OCI-LY7 (cell line): Measurements from ENCODE around the gene APOB. TPM values are rescaled to one million over a fixed set of nuclear protein-coding genes. Genes with fewer than 3 reads are reported as not detected.

Experiments used
- BruUV-seq: library from RNA; stranded (reverse); fragments of 400-500 nt; replicated peaks from 2 replicates; lab custom pipeline; 2021; lab: Mats Ljungman, UMichigan
- CTCF ChIA-PET: fragments of 300-600 bp; sonication (Branson Sonifier 250); formaldehyde crosslinking; loops from one replicate; lab custom pipeline; 2022; ENCODE audit warnings: antibody characterized with exemption; ENCODE audit not compliant: unreplicated experiment; lab: Charles Lee
- POLR2A ChIA-PET: fragments of 300-600 bp; sonication (Branson Sonifier 250); formaldehyde crosslinking; loops from one replicate; lab custom pipeline; 2022; ENCODE audit warnings: antibody characterized with exemption; lab: Charles Lee
- DNase-seq: peaks from one replicate; pipeline ENCODE4 v3.0.0-alpha.2; 2015; ENCODE audit warnings: low spot score
- H2AFZ ChIP-seq: fragments of 200-600 bp; sonication (generic), shearing (Covaris generic); 2 replicates; pipeline ENCODE4 v1.6.1; 2014; ENCODE audit warnings: mild to moderate bottlenecking, antibody characterized with exemption, low read length, moderate library complexity
- H3K27ac ChIP-seq: fragments of 200-600 bp; sonication (generic); 2 replicates; pipeline ENCODE4 v1.5.1; 2014; ENCODE audit warnings: mixed run types, low read depth, mild to moderate bottlenecking, moderate library complexity, low read length, inconsistent platforms; ENCODE audit not compliant: poor library complexity, severe bottlenecking
- H3K36me3 ChIP-seq: fragments of 200-600 bp; sonication (generic); 2 replicates; pipeline ENCODE4 v1.6.1; 2014; ENCODE audit warnings: mild to moderate bottlenecking, antibody characterized with exemption, low read length, moderate library complexity, mixed read lengths; ENCODE audit not compliant: insufficient read depth
- H3K4me1 ChIP-seq: fragments of 200-600 bp; sonication (generic); 2 replicates; pipeline ENCODE4 v1.5.1; 2014; ENCODE audit warnings: mild to moderate bottlenecking, low read length; ENCODE audit not compliant: insufficient read depth, poor library complexity, severe bottlenecking
- H3K4me2 ChIP-seq: fragments of 200-600 bp; sonication (generic); 2 replicates; pipeline ENCODE4 v1.6.1; 2014; ENCODE audit warnings: mild to moderate bottlenecking, low read length
- H3K4me3 ChIP-seq: fragments of 200-600 bp; sonication (generic); 2 replicates; pipeline ENCODE4 v1.5.1; 2014; ENCODE audit warnings: mild to moderate bottlenecking, low read depth, low read length; ENCODE audit not compliant: poor library complexity, severe bottlenecking
- H3K79me2 ChIP-seq: fragments of 200-600 bp; sonication (generic); 2 replicates; pipeline ENCODE4 v1.6.1; 2016; ENCODE audit warnings: low read depth, mild to moderate bottlenecking, low read length, moderate library complexity, mixed read lengths; ENCODE audit not compliant: insufficient read depth
- H3K9me2 ChIP-seq: fragments of 200-600 bp; sonication (generic); 2 replicates; pipeline ENCODE4 v1.6.1; 2016; ENCODE audit warnings: mild to moderate bottlenecking, low read length, mixed read lengths; ENCODE audit not compliant: insufficient read depth
- H3K9me3 ChIP-seq: fragments of 200-600 bp; sonication (generic); 2 replicates; pipeline ENCODE4 v1.6.1; 2014; ENCODE audit warnings: mild to moderate bottlenecking, mixed run types, low read length, mixed read lengths
- H4K20me1 ChIP-seq: fragments of 200-600 bp; sonication (generic); 2 replicates; pipeline ENCODE4 v1.6.1; 2014; ENCODE audit warnings: mild to moderate bottlenecking, antibody characterized with exemption, low read length, moderate library complexity, mixed read lengths; ENCODE audit not compliant: insufficient read depth
- EZH2phosphoT487 ChIP-seq: fragments of 200-600 bp; sonication (generic); IDR thresholded peaks from 2 replicates; pipeline ENCODE4 v1.6.1; 2018; ENCODE audit warnings: low read depth, borderline replicate concordance, mild to moderate bottlenecking, mixed run types, antibody characterized with exemption, low read length, moderate library complexity, mixed read lengths
- intact Hi-C: fragments of 100-400 bp; cut with micrococcal nuclease; formaldehyde crosslinking; loops from one replicate; pipeline ENCODE4 v1.10.0; 2022; ENCODE audit not compliant: unreplicated experiment
- total RNA-seq, 2 experiments: library from RNA; depleted of rRNA in 1 of 2; stranded (reverse); fragments of >200 nt in 1 of 2; shearing (Covaris generic) in 1 of 2; gene quantifications; 2 replicates each; pipeline ENCODE4 v1.2.3, GENCODE V29; 2014 to 2022
- TF ChIP-seq, protein P1 (sequence below): fragments of 200-600 bp; sonication (generic); conservative IDR thresholded peaks from 2 replicates; pipeline ENCODE4 v1.5.1; 2014; ENCODE audit warnings: mild to moderate bottlenecking, antibody characterized with exemption, low read length, moderate library complexity, mixed read lengths

APOB gene
- total RNA-seq, 2 experiments from 2014 or later, result 0.03 TPM; not detected in 1

DNA sequence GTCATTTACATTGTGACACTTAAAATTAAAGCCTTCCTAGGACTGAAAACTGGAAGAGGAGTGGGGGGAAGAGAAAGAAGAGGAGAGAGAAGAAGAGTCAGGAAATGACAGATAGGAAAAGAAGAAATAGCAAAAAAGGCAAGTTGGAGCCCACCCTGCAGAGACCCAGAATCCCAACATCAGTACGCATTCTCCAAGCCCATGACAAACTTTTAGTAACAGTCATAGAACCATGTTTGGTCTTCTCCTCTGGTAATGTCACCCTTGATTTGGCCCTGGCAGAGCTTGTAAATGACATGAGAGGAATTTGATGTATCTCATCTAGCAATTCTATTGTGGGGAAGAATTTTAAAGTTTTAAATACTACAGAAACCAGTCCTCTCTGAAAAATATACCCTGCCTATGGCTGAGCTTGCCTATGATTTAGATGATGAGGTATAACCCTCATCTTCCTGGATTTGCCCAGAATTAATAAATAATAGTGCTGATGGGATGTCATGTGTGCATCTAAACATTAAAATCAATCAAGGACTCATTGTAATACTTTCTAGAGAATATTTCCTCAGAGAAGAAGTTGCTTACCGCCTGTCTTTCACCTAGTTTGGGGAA is 40.2 kb downstream of the APOB start:
- no peak overlapping the region for H3K4me2 ChIP-seq
- no peak overlapping the region for H3K27ac ChIP-seq
- no peak for DNase-seq
- no peaks in the 10 kb centered on the region for H3K79me2 ChIP-seq
- no peaks in the 10 kb centered on the region for H3K36me3 ChIP-seq
- intact Hi-C loops, result no loop called here
- ChIA-PET CTCF (no interaction called here), POLR2A (no interaction called here)
- no peaks in the 10 kb centered on the region for H3K9me2 ChIP-seq
- no peak overlapping the region for H3K4me3 ChIP-seq
- no peaks in the 10 kb centered on the region for H4K20me1 ChIP-seq
- H3K4me1 ChIP-seq, result no peaks in the 10 kb centered on the region
- no peaks in the 10 kb centered on the region for H3K9me3 ChIP-seq
- TF ChIP-seq, protein P1, sequence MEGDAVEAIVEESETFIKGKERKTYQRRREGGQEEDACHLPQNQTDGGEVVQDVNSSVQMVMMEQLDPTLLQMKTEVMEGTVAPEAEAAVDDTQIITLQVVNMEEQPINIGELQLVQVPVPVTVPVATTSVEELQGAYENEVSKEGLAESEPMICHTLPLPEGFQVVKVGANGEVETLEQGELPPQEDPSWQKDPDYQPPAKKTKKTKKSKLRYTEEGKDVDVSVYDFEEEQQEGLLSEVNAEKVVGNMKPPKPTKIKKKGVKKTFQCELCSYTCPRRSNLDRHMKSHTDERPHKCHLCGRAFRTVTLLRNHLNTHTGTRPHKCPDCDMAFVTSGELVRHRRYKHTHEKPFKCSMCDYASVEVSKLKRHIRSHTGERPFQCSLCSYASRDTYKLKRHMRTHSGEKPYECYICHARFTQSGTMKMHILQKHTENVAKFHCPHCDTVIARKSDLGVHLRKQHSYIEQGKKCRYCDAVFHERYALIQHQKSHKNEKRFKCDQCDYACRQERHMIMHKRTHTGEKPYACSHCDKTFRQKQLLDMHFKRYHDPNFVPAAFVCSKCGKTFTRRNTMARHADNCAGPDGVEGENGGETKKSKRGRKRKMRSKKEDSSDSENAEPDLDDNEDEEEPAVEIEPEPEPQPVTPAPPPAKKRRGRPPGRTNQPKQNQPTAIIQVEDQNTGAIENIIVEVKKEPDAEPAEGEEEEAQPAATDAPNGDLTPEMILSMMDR, result no peak
- no peak for TF ChIP-seq EZH2phosphoT487
- no TSS peak for BruUV-seq
- no peak overlapping the region for H2AFZ ChIP-seq

DNA sequence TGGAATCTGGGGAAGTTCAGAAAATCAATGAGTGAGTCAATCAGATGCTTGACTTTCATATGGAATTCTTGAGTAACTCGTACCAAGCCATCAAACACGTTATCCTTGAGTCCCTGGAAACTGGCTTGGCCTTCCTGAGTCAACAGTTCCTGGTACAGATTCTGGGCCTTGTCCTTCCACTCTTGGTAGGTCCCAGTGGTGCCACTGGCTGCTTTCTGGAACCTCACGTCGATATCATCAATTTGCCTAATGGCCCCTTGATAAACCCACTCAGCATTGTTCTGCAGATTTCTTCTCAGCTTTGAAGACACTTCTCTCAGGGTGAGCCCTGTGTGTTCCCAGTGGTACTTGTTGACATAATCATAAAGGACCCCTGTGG is 41.1 kb downstream of the APOB start:
- DNase-seq, result no peak
- no peaks in the 10 kb centered on the region for H3K4me1 ChIP-seq
- no peak overlapping the region for H2AFZ ChIP-seq
- no peak overlapping the region for H3K27ac ChIP-seq
- no peaks in the 10 kb centered on the region for H3K9me2 ChIP-seq
- no peaks in the 10 kb centered on the region for H3K79me2 ChIP-seq
- ChIA-PET CTCF (no interaction called here), POLR2A (no interaction called here)
- no peak for TF ChIP-seq EZH2phosphoT487
- TF ChIP-seq, protein P1, result no peak
- H3K4me2 ChIP-seq, result no peak overlapping the region
- no TSS peak for BruUV-seq
- intact Hi-C loops, result no loop called here
- no peak overlapping the region for H3K4me3 ChIP-seq
- no peaks in the 10 kb centered on the region for H3K36me3 ChIP-seq
- H4K20me1 ChIP-seq, result no peaks in the 10 kb centered on the region
- no peaks in the 10 kb centered on the region for H3K9me3 ChIP-seq

DNA sequence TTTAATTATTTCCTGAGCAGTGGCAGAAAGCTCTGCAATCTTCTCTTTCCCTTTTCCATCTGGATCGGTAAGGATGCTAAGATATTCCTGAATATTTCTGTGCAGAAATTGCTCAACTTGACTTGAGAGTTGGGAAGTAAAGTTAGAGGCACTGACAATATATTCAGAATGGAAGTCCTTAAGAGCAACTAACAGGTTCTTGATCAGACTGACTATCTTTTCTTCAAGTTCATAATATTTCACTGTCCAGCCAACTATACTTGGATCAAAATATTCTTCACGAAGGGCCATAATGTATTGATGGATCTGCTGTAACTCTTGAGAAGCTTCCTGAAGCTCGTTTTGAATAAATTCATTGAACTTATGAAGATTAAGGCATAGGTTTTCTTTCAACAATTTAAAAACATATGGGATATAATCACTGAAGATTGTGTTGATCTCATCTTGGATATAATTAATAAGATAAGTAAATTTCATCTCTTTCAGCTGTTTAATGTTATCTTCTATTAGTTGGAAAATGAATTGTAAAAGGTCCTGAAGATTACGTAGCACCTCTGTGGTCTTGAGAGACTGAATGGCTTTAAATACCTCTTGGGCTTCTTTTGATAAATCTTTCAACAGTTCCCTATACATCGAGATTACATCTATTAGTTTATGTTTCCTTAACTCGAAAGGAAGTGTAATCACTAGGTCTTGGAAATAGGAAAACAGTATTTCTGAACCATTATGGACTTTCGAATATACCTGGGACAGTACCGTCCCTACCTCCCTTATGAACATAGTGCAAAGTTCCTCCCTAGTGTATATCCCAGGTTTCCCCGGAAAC is 41.7 kb downstream of the APOB start:
- H3K36me3 ChIP-seq, result no peaks in the 10 kb centered on the region
- ChIA-PET POLR2A (interaction anchor here (0.6 to 0.7 kb wide), 2 partner anchors 702 to 1578 kb away, joined by 3 read pairs; no protein-coding TSS in a partner anchor), CTCF (no interaction called here)
- H3K4me3 ChIP-seq, result no peak overlapping the region
- no peaks in the 10 kb centered on the region for H3K4me1 ChIP-seq
- DNase-seq, result no peak
- H3K9me3 ChIP-seq, result no peaks in the 10 kb centered on the region
- no peaks in the 10 kb centered on the region for H3K79me2 ChIP-seq
- H4K20me1 ChIP-seq, result no peaks in the 10 kb centered on the region
- TF ChIP-seq EZH2phosphoT487, result no peak
- TF ChIP-seq, protein P1, result no peak
- no peak overlapping the region for H3K4me2 ChIP-seq
- no peak overlapping the region for H2AFZ ChIP-seq
- no peak overlapping the region for H3K27ac ChIP-seq
- intact Hi-C loops, result no loop called here
- no peaks in the 10 kb centered on the region for H3K9me2 ChIP-seq
- BruUV-seq, result no TSS peak
